Fibroblast of skin of back (primary cell): Measurements from ENCODE around the gene NPY5R.

Experiments used
- DNase-seq: peaks from one replicate; pipeline ENCODE4 v3.0.0-alpha.2; 2013

NPY5R gene

GRCh38 chr4:163385466-163385865 is 41.8 kb downstream of the NPY5R start:
- no peak for DNase-seq

GRCh38 chr4:163391756-163392155 is 48.1 kb downstream of the NPY5R start:
- DNase-seq = no peak

- no peak for DNase-seq
Measured at GRCh38 chr4:163392328-163392727, 48.6 kb downstream of the NPY5R start.

- no peak for DNase-seq
Measured at GRCh38 chr4:163393471-163393870, 49.8 kb downstream of the NPY5R start.

- DNase-seq = no peak
Measured at GRCh38 chr4:163395055-163395454, 51.4 kb downstream of the NPY5R start.

GRCh38 chr4:163395758-163396157 is 52.1 kb downstream of the NPY5R start:
- DNase-seq = no peak

- no peak for DNase-seq
Measured at GRCh38 chr4:163398238-163398637, 54.5 kb downstream of the NPY5R start.

GRCh38 chr4:163400911-163401310 is 57.2 kb downstream of the NPY5R start:
- DNase-seq = no peak
